SH-SY5Y (cell line): ENCODE data around the gene CYB5R3.

ENCODE experiments used
- GATA2 ChIP-seq: IDR thresholded peaks from 2 replicates; pipeline ENCODE4 v1.6.1; 2011; ENCODE audit warnings: mild to moderate bottlenecking, low read depth, low read length
- GATA3 ChIP-seq: IDR thresholded peaks from 2 replicates; pipeline ENCODE4 v1.6.1; 2011; ENCODE audit warnings: low read depth, mild to moderate bottlenecking, low read length, moderate library complexity

DNA sequence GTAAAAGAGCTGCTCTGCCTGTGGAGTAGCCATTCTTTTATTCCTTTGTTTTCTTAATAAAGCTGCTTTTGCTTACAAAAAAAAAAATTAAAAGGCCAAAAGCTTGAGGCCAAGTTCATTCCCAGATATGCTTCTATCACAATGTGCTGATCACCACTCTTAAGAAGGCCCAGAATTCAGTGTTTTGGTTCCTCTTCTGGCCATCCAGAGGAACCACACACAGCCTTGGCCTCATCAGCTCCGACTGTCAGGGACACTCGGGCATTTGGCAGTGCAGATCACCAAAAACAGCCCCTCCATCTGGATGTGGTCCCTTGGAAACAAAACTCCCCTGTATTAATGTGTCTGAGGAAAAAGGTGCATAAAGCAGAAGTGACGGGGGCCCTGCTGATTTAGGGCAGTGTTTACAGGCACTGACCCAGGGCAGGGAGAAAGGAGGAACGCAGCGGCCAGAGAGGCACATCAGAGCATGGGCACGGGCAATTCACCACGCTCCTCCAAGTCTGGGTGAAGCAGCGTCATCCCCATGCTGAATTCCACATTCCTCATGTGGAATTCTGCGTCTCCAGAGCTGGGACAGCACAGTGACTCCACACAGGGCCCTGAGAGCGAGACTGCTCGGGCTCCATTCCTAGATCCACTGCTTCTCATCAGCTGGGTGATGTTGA, 52.2 kb downstream of the CYB5R3 start:
- TF ChIP-seq GATA3, result no peak
- no peak for TF ChIP-seq GATA2
